Calu3 (cell line): Measurements from ENCODE around the gene TXNDC8. TPM values are rescaled to one million over a fixed set of nuclear protein-coding genes. Genes with fewer than 3 reads are reported as not detected.

Experiments used
- BruUV-seq: library from RNA; stranded (reverse); fragments of 400-500 nt; replicated peaks from 2 replicates; lab custom pipeline; 2021; lab: Mats Ljungman, UMichigan
- CTCF ChIA-PET: fragments of 300-600 bp; sonication (Branson Sonifier 250); formaldehyde crosslinking; loops from one replicate; lab custom pipeline; 2022; ENCODE audit warnings: antibody characterized with exemption; lab: Charles Lee
- DNase-seq: peaks from one replicate; pipeline ENCODE4 v3.0.0; 2022
- H3K27ac Mint-ChIP-seq: one replicate; pipeline ENCODE4 v1.8.0; 2022; ENCODE audit warnings: mixed read lengths; ENCODE audit not compliant: unreplicated experiment
- H3K27me3 Mint-ChIP-seq: one replicate; pipeline ENCODE4 v1.8.0; 2022; ENCODE audit warnings: mixed read lengths; ENCODE audit not compliant: unreplicated experiment
- H3K36me3 Mint-ChIP-seq: one replicate; pipeline ENCODE4 v1.8.0; 2022; ENCODE audit warnings: mild to moderate bottlenecking, moderate library complexity, mixed read lengths; ENCODE audit not compliant: insufficient read depth, unreplicated experiment
- H3K4me1 Mint-ChIP-seq: one replicate; pipeline ENCODE4 v1.8.0; 2022; ENCODE audit warnings: mild to moderate bottlenecking, low read depth, mixed read lengths; ENCODE audit not compliant: unreplicated experiment
- H3K4me3 Mint-ChIP-seq: one replicate; pipeline ENCODE4 v1.8.0; 2022; ENCODE audit warnings: mild to moderate bottlenecking, low read depth, moderate library complexity, mixed read lengths; ENCODE audit not compliant: unreplicated experiment
- H3K9me3 Mint-ChIP-seq: one replicate; pipeline ENCODE4 v1.8.0; 2022; ENCODE audit warnings: low read depth, mixed read lengths; ENCODE audit not compliant: unreplicated experiment
- CTCF ChIP-seq: fragments of 200-600 bp; IDR thresholded peaks from one replicate; pipeline ENCODE4 v1.8.0; 2022; ENCODE audit warnings: antibody characterized with exemption; ENCODE audit not compliant: unreplicated experiment
- intact Hi-C: fragments of 100-400 bp; cut with micrococcal nuclease; formaldehyde crosslinking; loops from one replicate; pipeline ENCODE4 v1.10.0; 2022; ENCODE audit not compliant: unreplicated experiment
- total RNA-seq: library from RNA; stranded (reverse); gene quantifications from 2 replicates; pipeline ENCODE4 v1.2.3, GENCODE V29; 2022

TXNDC8 gene
- total RNA-seq, 1 experiment from 2014 or later = not detected

GRCh38 chr9:110282739-110283081, 55.0 kb downstream of the TXNDC8 start:
- no peaks in the 10 kb centered on the region for H3K9me3 Mint-ChIP-seq
- H3K36me3 Mint-ChIP-seq = no peaks in the 10 kb centered on the region
- no peaks in the 10 kb centered on the region for H3K27me3 Mint-ChIP-seq
- TF ChIP-seq CTCF = no peak
- no TSS peak for BruUV-seq
- peaks cover 53% of the 10 kb centered on the region for H3K4me1 Mint-ChIP-seq
- H3K27ac Mint-ChIP-seq = peak overlapping the region; percentile 61
- H3K4me3 Mint-ChIP-seq = no peak overlapping the region
- intact Hi-C loops = no loop called here
- CTCF ChIA-PET = interaction anchor here (0.6 kb wide), 1 partner anchor 284 kb away, joined by 5 read pairs; no protein-coding TSS in a partner anchor
- DNase-seq = no peak

- Mint-ChIP-seq H3K36me3 (no peaks in the 10 kb centered on the region), H3K4me3 (no peak overlapping the region), H3K9me3 (no peaks in the 10 kb centered on the region), H3K27me3 (no peaks in the 10 kb centered on the region), H3K27ac (peak overlapping the region; percentile 61), H3K4me1 (peaks cover 53% of the 10 kb centered on the region)
- intact Hi-C loops = no loop called here
- no peak for DNase-seq
- CTCF ChIA-PET = interaction anchor here (0.6 kb wide), 2 partner anchors 284 to 754 kb away, joined by 4 to 5 read pairs; no protein-coding TSS in a partner anchor
- no TSS peak for BruUV-seq
- TF ChIP-seq CTCF = no peak
These were observed 55.5 kb downstream of the TXNDC8 start for GRCh38 chr9:110282018-110282738.

- intact Hi-C loops = loop anchor here (2.0 kb wide), 1 partner anchor 25 kb away; no protein-coding TSS in a partner anchor
- Mint-ChIP-seq H3K4me3 (no peak overlapping the region), H3K4me1 (peaks cover 40% of the 10 kb centered on the region), H3K9me3 (no peaks in the 10 kb centered on the region), H3K27me3 (no peaks in the 10 kb centered on the region), H3K36me3 (no peaks in the 10 kb centered on the region), H3K27ac (no peak overlapping the region)
- no peak for TF ChIP-seq CTCF
- BruUV-seq = no TSS peak
- DNase-seq = no peak
- CTCF ChIA-PET = no interaction called here
These were observed 59.5 kb downstream of the TXNDC8 start for GRCh38 chr9:110278080-110278707.

- intact Hi-C loops = no loop called here
- Mint-ChIP-seq H3K9me3 (no peaks in the 10 kb centered on the region), H3K36me3 (no peaks in the 10 kb centered on the region), H3K27ac (no peak overlapping the region), H3K4me3 (no peak overlapping the region), H3K27me3 (no peaks in the 10 kb centered on the region), H3K4me1 (peaks cover 26% of the 10 kb centered on the region)
- CTCF ChIA-PET = no interaction called here
- no peak for DNase-seq
- no TSS peak for BruUV-seq
- TF ChIP-seq CTCF = no peak
These were observed 60.9 kb downstream of the TXNDC8 start for GRCh38 chr9:110276781-110277180.
